Osteoblast (primary cell): ENCODE measurements around the gene ERG. TPM values are rescaled to one million over a fixed set of nuclear protein-coding genes. Genes with fewer than 3 reads are reported as not detected.
A peak's percentile ranks its signal among the peaks of the same experiment; 100 is the strongest.

Source experiments
- DNase-seq: peaks from one replicate; pipeline ENCODE4 v3.0.0; 2011; ENCODE audit warnings: low spot score, mixed read lengths; ENCODE audit not compliant: insufficient read length; ENCODE audit errors: missing footprints
- H2AFZ ChIP-seq: 2 replicates; pipeline ENCODE4 v1.6.0; 2011; ENCODE audit warnings: mild to moderate bottlenecking, low read length
- H3K27ac ChIP-seq: 2 replicates; pipeline ENCODE4 v1.5.1; 2011; ENCODE audit warnings: mild to moderate bottlenecking, low read depth, low read length, moderate library complexity
- H3K27me3 ChIP-seq: 2 replicates; pipeline ENCODE4 v1.6.0; 2012; ENCODE audit warnings: mild to moderate bottlenecking, control low read depth, inconsistent platforms, low read length, moderate library complexity; ENCODE audit not compliant: insufficient read depth
- H3K36me3 ChIP-seq: 2 replicates; pipeline ENCODE4 v1.5.1; 2011; ENCODE audit warnings: mild to moderate bottlenecking, low read length, control low read depth, moderate library complexity; ENCODE audit not compliant: insufficient read depth
- H3K4me1 ChIP-seq: 2 replicates; pipeline ENCODE4 v1.5.1; 2011; ENCODE audit warnings: mild to moderate bottlenecking, low read length, control low read depth, moderate library complexity; ENCODE audit not compliant: insufficient read depth
- H3K4me2 ChIP-seq: 2 replicates; pipeline ENCODE4 v1.6.0; 2011; ENCODE audit warnings: mild to moderate bottlenecking, low read length; ENCODE audit not compliant: insufficient read depth
- H3K4me3 ChIP-seq: fragments of 200-600 bp; sonication (generic); 3 replicates; pipeline ENCODE4 v1.5.1; 2012; ENCODE audit warnings: mild to moderate bottlenecking, low read length, inconsistent platforms; ENCODE audit not compliant: insufficient read depth
- H3K79me2 ChIP-seq: 2 replicates; pipeline ENCODE4 v1.6.0; 2012; ENCODE audit warnings: mild to moderate bottlenecking, low read length, control low read depth, inconsistent platforms; ENCODE audit not compliant: insufficient read depth
- H3K9me3 ChIP-seq: 2 replicates; pipeline ENCODE4 v1.5.1; 2011; ENCODE audit warnings: low read depth, low read length, control low read depth
- H4K20me1 ChIP-seq: 2 replicates; pipeline ENCODE4 v1.6.0; 2012; ENCODE audit warnings: mild to moderate bottlenecking, low read length, control low read depth; ENCODE audit not compliant: insufficient read depth
- CTCF ChIP-seq: IDR thresholded peaks from 2 replicates; pipeline ENCODE4 v1.5.1; 2011; ENCODE audit warnings: mild to moderate bottlenecking, low read depth, low read length, moderate library complexity; ENCODE audit errors: extremely low read depth
- total RNA-seq: library from RNA; depleted of rRNA; stranded (reverse); fragments of >200 nt; gene quantifications from 2 replicates; pipeline ENCODE4 v1.2.3, GENCODE V29; 2012

ERG gene
- total RNA-seq, 1 donor: 1.1 TPM

GRCh38 chr21:38349977-38350376 lies 148.3 kb downstream of the ERG start:
- Histone ChIP-seq H2AFZ (no peak overlapping the region), H3K36me3 (no peaks in the 10 kb centered on the region), H3K9me3 (no peaks in the 10 kb centered on the region), H3K27ac (peak overlapping the region; percentile 97), H3K27me3 (no peaks in the 10 kb centered on the region), H3K79me2 (no peaks in the 10 kb centered on the region), H3K4me2 (peak overlapping the region; percentile 35), H4K20me1 (no peaks in the 10 kb centered on the region), H3K4me1 (peaks cover 40% of the 10 kb centered on the region), H3K4me3 (no peak overlapping the region)
- DNase-seq: peak; percentile 3
- no peak for TF ChIP-seq CTCF

GRCh38 chr21:38349111-38349746 lies 149.0 kb downstream of the ERG start:
- Histone ChIP-seq H3K4me2 (peak overlapping the region; percentile 35), H3K4me3 (peak overlapping the region; percentile 7), H3K27me3 (no peaks in the 10 kb centered on the region), H3K36me3 (no peaks in the 10 kb centered on the region), H4K20me1 (no peaks in the 10 kb centered on the region), H3K4me1 (peaks cover 45% of the 10 kb centered on the region), H3K79me2 (no peaks in the 10 kb centered on the region), H3K9me3 (no peaks in the 10 kb centered on the region), H2AFZ (peak overlapping the region; percentile 4), H3K27ac (peak overlapping the region; percentile 97)
- DNase-seq: peak; percentile 90
- no peak for TF ChIP-seq CTCF

GRCh38 chr21:38346286-38346685 lies 152.0 kb downstream of the ERG start:
- no peak overlapping the region for H3K4me3 ChIP-seq
- peaks cover 58% of the 10 kb centered on the region for H3K4me1 ChIP-seq
- no peaks in the 10 kb centered on the region for H3K36me3 ChIP-seq
- DNase-seq: no peak
- no peaks in the 10 kb centered on the region for H4K20me1 ChIP-seq
- H2AFZ ChIP-seq: no peak overlapping the region
- H3K27me3 ChIP-seq: no peaks in the 10 kb centered on the region
- no peaks in the 10 kb centered on the region for H3K9me3 ChIP-seq
- no peak overlapping the region for H3K4me2 ChIP-seq
- H3K79me2 ChIP-seq: no peaks in the 10 kb centered on the region
- no peak for TF ChIP-seq CTCF
- no peak overlapping the region for H3K27ac ChIP-seq

- peaks cover 36% of the 10 kb centered on the region for H3K4me1 ChIP-seq
- no peaks in the 10 kb centered on the region for H3K36me3 ChIP-seq
- H2AFZ ChIP-seq: peak overlapping the region; percentile 26
- peak; percentile 77 for DNase-seq
- no peaks in the 10 kb centered on the region for H3K79me2 ChIP-seq
- no peaks in the 10 kb centered on the region for H4K20me1 ChIP-seq
- no peak overlapping the region for H3K4me3 ChIP-seq
- peak overlapping the region; percentile 29 for H3K4me2 ChIP-seq
- H3K27me3 ChIP-seq: no peaks in the 10 kb centered on the region
- no peak for TF ChIP-seq CTCF
- no peaks in the 10 kb centered on the region for H3K9me3 ChIP-seq
- H3K27ac ChIP-seq: peak overlapping the region; percentile 84
Observed at GRCh38 chr21:38343691-38344090, 154.6 kb downstream of the ERG start.
